ENCODE measurements around the gene LILRA1. TPM values are rescaled to one million over a fixed set of nuclear protein-coding genes. Genes with fewer than 3 reads are reported as not detected.
"Not testable (repeated sequence)": the region's sequence is repeated elsewhere in the genome, so short reads cannot be mapped to it uniquely, and the experiment has no call there.

LILRA1 gene
- total RNA-seq, 4 donors from 2014 or later: 0.23 TPM; not detected in 3

GRCh38 chr19:54616821-54617560 is 23.6 kb downstream of the LILRA1 start:
- 52 to 57% methylated on average over 5 of the region's 5 CpGs for WGBS, 2 donors
- DNase-seq (ENCODE audit: low spot score in 2 of 2): no peak
- intact Hi-C loops (cut with DNase I; ENCODE audit: low total_unique reads): no loop called here
- H3K4me3 ChIP-seq (ENCODE audit: low read depth, poor library complexity, severe bottlenecking): no peak overlapping the region
- TF ChIP-seq CTCF (IDR thresholded peaks at IDR 0.05) (no peak), POLR2A (IDR thresholded peaks at IDR 0.05) (no peak)

GRCh38 chr19:54620464-54620863 is 27.0 kb downstream of the LILRA1 start:
- no peak overlapping the region for H3K4me3 ChIP-seq (ENCODE audit: low read depth, poor library complexity, severe bottlenecking)

GRCh38 chr19:54622431-54622830 is 29.0 kb downstream of the LILRA1 start:
- DNase-seq (ENCODE audit: low spot score in 2 of 2): no peak
- intact Hi-C loops (cut with DNase I; ENCODE audit: low total_unique reads): no loop called here
- whole genome bisulfite sequencing, 2 donors: 73 to 74% methylated on average over 4 of the region's 4 CpGs

More at GRCh38 chr19:54620464-54620863, 27.0 kb downstream of the LILRA1 start:
- intact Hi-C loops (cut with DNase I; ENCODE audit: low total_unique reads): no loop called here
- WGBS, 2 donors: 69 to 75% methylated on average over 4 of the region's 4 CpGs
- no peak for DNase-seq (ENCODE audit: low spot score in 2 of 2)
- no peak for TF ChIP-seq CTCF (IDR thresholded peaks at IDR 0.05)
- TF ChIP-seq POLR2A (IDR thresholded peaks at IDR 0.05): no peak

GRCh38 chr19:54624234-54624633 is 30.8 kb downstream of the LILRA1 start:
- H3K4me3 ChIP-seq (ENCODE audit: low read depth, poor library complexity, severe bottlenecking); DNase-seq (ENCODE audit: low spot score in 2 of 2); intact Hi-C loops (cut with DNase I; ENCODE audit: low total_unique reads): not testable (repeated sequence)
- WGBS, 2 donors: 72 to 76% methylated on average over 5 to 9 of the region's 10 CpGs

More at GRCh38 chr19:54622431-54622830, 29.0 kb downstream of the LILRA1 start:
- H3K4me3 ChIP-seq (ENCODE audit: low read depth, poor library complexity, severe bottlenecking): no peak overlapping the region
- TF ChIP-seq POLR2A (IDR thresholded peaks at IDR 0.05) (no peak), CTCF (IDR thresholded peaks at IDR 0.05) (no peak)

GRCh38 chr19:54624934-54625730 is 31.7 kb downstream of the LILRA1 start:
- H3K4me3 ChIP-seq (ENCODE audit: low read depth, poor library complexity, severe bottlenecking); intact Hi-C loops (cut with DNase I; ENCODE audit: low total_unique reads); DNase-seq (ENCODE audit: low spot score in 2 of 2): not testable (repeated sequence)
- 73 to 77% methylated on average over 8 to 11 of the region's 15 CpGs for WGBS, 2 donors

- intact Hi-C loops (cut with DNase I; ENCODE audit: low total_unique reads): no loop called here
- TF ChIP-seq CTCF (IDR thresholded peaks at IDR 0.05) (no peak), POLR2A (IDR thresholded peaks at IDR 0.05) (no peak)
- DNase-seq (ENCODE audit: low spot score in 2 of 2): no peak
- no peak overlapping the region for H3K4me3 ChIP-seq (ENCODE audit: low read depth, poor library complexity, severe bottlenecking)
- 76 to 81% methylated on average over 8 of the region's 8 CpGs for WGBS, 2 donors
Observed at GRCh38 chr19:54626757-54627156, 33.3 kb downstream of the LILRA1 start.

- WGBS, 2 donors: 53 to 69% methylated on average over 4 of the region's 4 CpGs
- intact Hi-C loops (cut with DNase I; ENCODE audit: low total_unique reads); H3K4me3 ChIP-seq (ENCODE audit: low read depth, poor library complexity, severe bottlenecking); DNase-seq (ENCODE audit: low spot score in 2 of 2): not testable (repeated sequence)
Observed at GRCh38 chr19:54627912-54628311, 34.5 kb downstream of the LILRA1 start.

GRCh38 chr19:54630262-54630661 is 36.8 kb downstream of the LILRA1 start, which contains the start of gene LILRB1:
Gene LILRB1 (plus strand): TSS chr19:54630484. CDS start chr19:54631074, 590 bp downstream.
- intact Hi-C loops (cut with DNase I; ENCODE audit: low total_unique reads); DNase-seq (ENCODE audit: low spot score in 2 of 2); H3K4me3 ChIP-seq (ENCODE audit: low read depth, poor library complexity, severe bottlenecking): not testable (repeated sequence)
- WGBS, 2 donors: 57 to 65% methylated on average over 9 of the region's 9 CpGs
